ENCODE data around the gene GGT6.

Gene GGT6

DNA sequence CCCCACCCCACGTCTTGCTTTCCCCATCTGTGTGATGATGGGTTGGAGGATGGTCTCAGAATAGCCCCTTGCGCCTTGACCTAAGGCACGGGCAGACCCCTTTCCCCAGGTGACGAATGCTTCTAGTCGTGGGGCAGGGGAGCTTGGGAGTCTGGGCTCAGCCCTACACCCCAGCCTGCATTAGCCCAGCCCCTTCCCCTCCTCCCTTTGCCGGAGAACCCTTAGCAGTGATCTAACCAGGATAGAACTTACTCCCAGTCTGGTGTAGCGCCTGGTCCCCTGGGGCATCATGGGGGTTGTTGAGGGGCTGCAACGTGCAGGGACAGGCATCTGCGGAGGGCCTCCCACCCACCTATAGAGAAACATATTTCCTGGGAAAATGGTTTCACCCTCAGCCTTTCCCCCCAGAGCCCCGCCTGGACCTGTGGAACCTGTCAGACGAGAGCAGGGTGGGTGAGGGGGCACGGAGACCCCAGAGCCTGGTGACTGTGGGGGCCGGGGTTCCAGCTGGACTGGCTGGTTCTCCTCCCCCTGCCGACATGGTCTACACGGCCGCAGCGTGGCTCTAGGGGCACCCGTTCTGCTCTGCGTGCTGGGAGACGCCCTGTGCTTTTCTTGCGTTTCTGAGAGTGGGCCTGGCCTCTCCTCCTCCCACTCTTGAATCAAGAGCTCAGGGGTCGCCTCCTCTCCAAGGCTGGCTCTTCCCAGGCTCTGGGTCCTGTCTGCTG lies 28.7 kb upstream of the GGT6 start:
- TF ChIP-seq, protein P1, sequence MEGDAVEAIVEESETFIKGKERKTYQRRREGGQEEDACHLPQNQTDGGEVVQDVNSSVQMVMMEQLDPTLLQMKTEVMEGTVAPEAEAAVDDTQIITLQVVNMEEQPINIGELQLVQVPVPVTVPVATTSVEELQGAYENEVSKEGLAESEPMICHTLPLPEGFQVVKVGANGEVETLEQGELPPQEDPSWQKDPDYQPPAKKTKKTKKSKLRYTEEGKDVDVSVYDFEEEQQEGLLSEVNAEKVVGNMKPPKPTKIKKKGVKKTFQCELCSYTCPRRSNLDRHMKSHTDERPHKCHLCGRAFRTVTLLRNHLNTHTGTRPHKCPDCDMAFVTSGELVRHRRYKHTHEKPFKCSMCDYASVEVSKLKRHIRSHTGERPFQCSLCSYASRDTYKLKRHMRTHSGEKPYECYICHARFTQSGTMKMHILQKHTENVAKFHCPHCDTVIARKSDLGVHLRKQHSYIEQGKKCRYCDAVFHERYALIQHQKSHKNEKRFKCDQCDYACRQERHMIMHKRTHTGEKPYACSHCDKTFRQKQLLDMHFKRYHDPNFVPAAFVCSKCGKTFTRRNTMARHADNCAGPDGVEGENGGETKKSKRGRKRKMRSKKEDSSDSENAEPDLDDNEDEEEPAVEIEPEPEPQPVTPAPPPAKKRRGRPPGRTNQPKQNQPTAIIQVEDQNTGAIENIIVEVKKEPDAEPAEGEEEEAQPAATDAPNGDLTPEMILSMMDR (IDR thresholded peaks at IDR 0.05; ENCODE audit: insufficient read depth, low read length, poor library complexity, severe bottlenecking), result no peak
- DNase-seq (ENCODE audit: extremely low read depth, insufficient read length), result no peak
- H3K27me3 ChIP-seq (replicated peaks; ENCODE audit: control insufficient read depth, insufficient read depth, low read length), result no peaks in the 10 kb centered on the region; the same call in 1 of the 2 replicates
- H3K4me3 ChIP-seq (replicated peaks; ENCODE audit: low read depth, low read length), result no peak overlapping the region
- no peaks in the 10 kb centered on the region for H3K36me3 ChIP-seq (ENCODE audit: control insufficient read depth, insufficient read depth, low read length)

DNA sequence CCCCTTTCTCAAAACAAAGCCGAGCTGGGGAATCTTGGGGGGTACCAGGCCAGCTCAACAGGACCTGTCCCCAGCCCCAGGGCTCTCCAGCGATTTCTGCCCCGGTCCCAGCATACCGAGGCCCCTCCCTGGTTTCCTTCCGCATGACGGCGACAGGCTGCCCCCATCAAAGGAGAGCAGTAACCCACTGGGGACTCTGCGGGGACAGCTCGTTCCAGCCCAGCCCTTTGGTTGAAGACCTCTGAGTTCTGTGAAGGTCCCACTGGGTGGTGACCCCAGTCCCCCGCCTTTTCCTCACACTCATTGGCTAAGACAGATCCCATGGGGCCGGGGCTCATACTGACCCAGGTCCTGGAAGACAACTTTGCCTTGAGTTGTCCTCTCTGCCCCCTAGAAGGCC lies 28.0 kb upstream of the GGT6 start:
- no peak overlapping the region for H3K4me3 ChIP-seq (replicated peaks; ENCODE audit: low read depth, low read length)
- no peak for DNase-seq (ENCODE audit: extremely low read depth, insufficient read length)
- H3K27me3 ChIP-seq (replicated peaks; ENCODE audit: control insufficient read depth, insufficient read depth, low read length), result peaks cover 3% of the 10 kb centered on the region
- TF ChIP-seq, protein P1 (IDR thresholded peaks at IDR 0.05; ENCODE audit: insufficient read depth, low read length, poor library complexity, severe bottlenecking), result no peak
- H3K36me3 ChIP-seq (ENCODE audit: control insufficient read depth, insufficient read depth, low read length), result no peaks in the 10 kb centered on the region

GRCh38 chr17:4587803-4588202 lies 27.4 kb upstream of the GGT6 start:
- TF ChIP-seq, protein P1 (IDR thresholded peaks at IDR 0.05; ENCODE audit: insufficient read depth, low read length, poor library complexity, severe bottlenecking), result no peak
- Histone ChIP-seq H3K36me3 (ENCODE audit: control insufficient read depth, insufficient read depth, low read length) (no peaks in the 10 kb centered on the region), H3K4me3 (replicated peaks; ENCODE audit: low read depth, low read length) (no peak overlapping the region), H3K27me3 (replicated peaks; ENCODE audit: control insufficient read depth, insufficient read depth, low read length) (peaks cover 5% of the 10 kb centered on the region)
- DNase-seq (ENCODE audit: extremely low read depth, insufficient read length), result no peak

DNA sequence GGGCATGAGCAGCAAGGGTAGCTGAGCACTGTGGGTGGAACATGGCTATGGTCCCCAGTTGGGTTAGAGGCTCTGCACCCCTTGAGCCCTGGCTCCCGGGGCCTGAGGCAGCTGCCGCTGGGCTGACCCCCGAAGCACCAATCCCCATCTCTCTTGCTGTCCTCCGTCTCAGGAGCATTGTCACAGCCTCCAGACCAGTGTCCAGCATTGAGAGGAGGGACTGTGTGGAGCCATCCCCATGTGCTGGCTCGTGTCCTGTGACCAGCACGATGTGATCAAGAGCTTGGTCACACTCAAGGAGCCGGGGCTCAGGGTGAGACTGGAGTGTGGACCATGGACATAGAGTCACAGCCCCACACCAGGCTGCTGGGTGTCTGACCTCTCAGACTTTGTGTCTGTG lies 26.8 kb upstream of the GGT6 start:
- H3K36me3 ChIP-seq (ENCODE audit: control insufficient read depth, insufficient read depth, low read length), result no peaks in the 10 kb centered on the region
- H3K4me3 ChIP-seq (replicated peaks; ENCODE audit: low read depth, low read length), result no peak overlapping the region
- H3K27me3 ChIP-seq (replicated peaks; ENCODE audit: control insufficient read depth, insufficient read depth, low read length), result peaks cover 5% of the 10 kb centered on the region
- DNase-seq (ENCODE audit: extremely low read depth, insufficient read length), result no peak
- TF ChIP-seq, protein P1 (IDR thresholded peaks at IDR 0.05; ENCODE audit: insufficient read depth, low read length, poor library complexity, severe bottlenecking), result no peak

DNA sequence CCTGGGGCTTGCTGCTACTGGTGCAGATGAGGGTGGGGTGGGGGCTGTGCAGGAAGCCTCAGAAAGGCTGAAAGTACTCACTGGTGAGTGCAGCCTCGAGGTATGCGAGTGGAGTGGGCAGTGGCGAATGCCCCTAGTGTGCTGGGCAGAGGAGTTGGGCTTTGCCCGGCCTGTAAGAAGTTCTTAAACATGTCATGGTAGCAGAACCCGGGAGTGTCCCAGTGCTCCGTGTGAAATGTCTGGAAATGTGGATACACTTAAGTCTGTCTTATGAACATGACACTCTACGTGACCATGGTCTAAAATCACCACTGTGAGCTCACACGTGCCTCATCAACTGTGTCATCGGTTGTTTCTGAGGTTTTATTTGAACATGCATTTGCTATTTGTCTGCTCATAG lies 25.7 kb upstream of the GGT6 start:
- TF ChIP-seq, protein P1 (IDR thresholded peaks at IDR 0.05; ENCODE audit: insufficient read depth, low read length, poor library complexity, severe bottlenecking), result no peak
- no peak for DNase-seq (ENCODE audit: extremely low read depth, insufficient read length)
- H3K36me3 ChIP-seq (ENCODE audit: control insufficient read depth, insufficient read depth, low read length), result no peaks in the 10 kb centered on the region
- peaks cover 5% of the 10 kb centered on the region for H3K27me3 ChIP-seq (replicated peaks; ENCODE audit: control insufficient read depth, insufficient read depth, low read length)
- H3K4me3 ChIP-seq (replicated peaks; ENCODE audit: low read depth, low read length), result no peak overlapping the region

GRCh38 chr17:4585638-4585994 lies 25.2 kb upstream of the GGT6 start:
- TF ChIP-seq, protein P1 (IDR thresholded peaks at IDR 0.05; ENCODE audit: insufficient read depth, low read length, poor library complexity, severe bottlenecking), result no peak
- H3K27me3 ChIP-seq (replicated peaks; ENCODE audit: control insufficient read depth, insufficient read depth, low read length), result peaks cover 5% of the 10 kb centered on the region
- no peak for DNase-seq (ENCODE audit: extremely low read depth, insufficient read length)
- H3K4me3 ChIP-seq (replicated peaks; ENCODE audit: low read depth, low read length), result no peak overlapping the region
- H3K36me3 ChIP-seq (ENCODE audit: control insufficient read depth, insufficient read depth, low read length), result no peaks in the 10 kb centered on the region
